Measurements from ENCODE around the gene PSMA5.

DNA sequence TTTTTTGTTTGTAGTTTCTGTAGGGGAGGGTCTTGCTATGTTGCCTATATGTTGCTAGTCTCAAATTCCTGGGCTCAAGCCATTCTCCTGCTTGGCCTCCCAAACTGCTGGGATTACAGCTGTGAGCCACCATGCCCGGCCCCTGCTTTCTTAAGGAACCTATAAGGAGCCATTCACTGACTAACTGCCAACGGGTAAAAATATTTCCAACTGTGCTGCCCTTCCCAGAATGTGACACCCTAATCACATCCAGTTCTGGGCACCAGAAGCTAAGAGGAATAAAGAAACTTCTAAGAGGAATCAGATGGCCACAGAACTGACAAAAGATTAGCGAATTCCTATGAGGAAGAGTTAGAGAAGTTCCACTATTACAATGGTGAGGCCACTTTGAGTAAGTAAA is 46.5 kb upstream of the PSMA5 start:
- TF ChIP-seq EZH2 (IDR thresholded peaks at IDR 0.05) = no peak
- no peak for TF ChIP-seq POLR2AphosphoS5 (IDR thresholded peaks at IDR 0.05; ENCODE audit: borderline replicate concordance, low read depth, low read length)

All from SK-N-MC (cell line).